ENCODE measurements around the gene HACE1.
"Not testable (repeated sequence)": the region's sequence is repeated elsewhere in the genome, so short reads cannot be mapped to it uniquely, and the experiment has no call there.

Gene HACE1

DNA sequence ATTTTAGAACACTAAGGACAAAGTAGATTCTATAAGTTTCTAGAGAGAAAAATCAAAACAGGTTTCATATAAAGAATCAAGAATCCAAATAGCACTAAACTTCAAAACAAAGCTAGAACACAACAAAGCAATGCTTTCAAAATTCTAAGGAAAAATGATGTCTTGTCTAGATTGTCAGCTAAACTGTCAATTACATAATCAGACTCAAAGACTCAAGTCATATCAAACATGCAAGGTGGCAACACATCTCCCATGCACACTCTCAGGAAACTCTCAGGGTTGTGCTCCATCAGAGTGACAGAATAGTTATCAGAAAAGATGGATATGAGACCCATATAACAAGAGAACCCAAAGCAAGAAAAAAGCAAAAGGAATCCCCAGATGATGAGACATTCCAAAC lies 23.9 kb downstream of the HACE1 start:
- Histone ChIP-seq H3K4me2 (no peak overlapping the region), H3K9me3 (replicated peaks in 1 of 11) (no peaks in the 10 kb centered on the region), H3K27ac (no peak overlapping the region), H3K4me3 (no peak overlapping the region), H3K27me3 (no peaks in the 10 kb centered on the region), H3K36me3 (peaks cover 21 to 83% (median 51%) of the 10 kb centered on the region in 11 experiments), H3K9ac (no peak overlapping the region), H4K20me1 (no peaks in the 10 kb centered on the region), H3K4me1 (no peaks in the 10 kb centered on the region)
- no peak for TF ChIP-seq Cebpa-rat (IDR thresholded peaks at IDR 0.05)

DNA sequence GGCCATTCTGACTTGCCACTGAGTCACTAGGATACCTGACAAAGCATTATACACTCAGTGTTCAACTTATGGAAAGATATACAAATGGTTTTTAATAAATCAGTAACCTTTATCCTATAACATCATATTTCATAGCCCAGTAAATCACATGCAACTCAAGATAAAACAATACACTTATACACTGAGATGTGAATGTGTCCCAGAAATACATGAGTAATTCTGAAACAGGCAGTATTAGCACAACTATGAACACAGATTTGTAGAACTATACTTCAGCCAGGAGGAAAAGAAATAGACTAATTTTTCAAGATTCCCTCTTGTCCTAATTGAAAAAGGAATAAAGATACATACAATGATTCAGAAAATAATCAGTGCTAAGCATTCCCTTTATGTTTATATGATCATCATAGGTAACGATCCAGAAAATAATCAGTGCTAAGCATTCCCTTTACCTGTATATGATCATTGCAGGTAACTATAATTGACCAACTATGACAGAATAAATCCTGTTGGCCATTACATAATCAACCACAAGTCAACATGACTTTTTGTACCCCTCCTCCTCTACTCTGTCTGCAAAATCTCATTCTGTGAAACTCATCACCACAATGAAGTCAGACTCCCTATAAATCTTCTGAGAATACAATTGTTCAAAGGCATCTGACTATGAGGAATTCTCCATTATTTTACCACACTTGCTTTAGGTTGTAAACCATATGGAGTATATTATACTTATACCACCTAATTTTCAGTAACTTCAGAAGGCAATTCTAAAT lies 30.3 kb downstream of the HACE1 start:
- no peak overlapping the region for H3K4me2 ChIP-seq
- no peak for TF ChIP-seq Cebpa-rat (IDR thresholded peaks at IDR 0.05)
- no peaks in the 10 kb centered on the region for H3K27me3 ChIP-seq
- no peak overlapping the region for H3K27ac ChIP-seq
- H3K4me1 ChIP-seq = no peaks in the 10 kb centered on the region
- H3K9ac ChIP-seq = no peak overlapping the region
- peaks cover 9 to 21% (median 13%) of the 10 kb centered on the region in 11 experiments; a peak in 20 of 22 replicates for H3K9me3 ChIP-seq (replicated peaks in 1 of 11)
- H4K20me1 ChIP-seq = no peaks in the 10 kb centered on the region
- peaks cover 32 to 58% (median 48%) of the 10 kb centered on the region in 11 experiments; a peak in 21 of 22 replicates for H3K36me3 ChIP-seq
- H3K4me3 ChIP-seq = no peak overlapping the region

DNA sequence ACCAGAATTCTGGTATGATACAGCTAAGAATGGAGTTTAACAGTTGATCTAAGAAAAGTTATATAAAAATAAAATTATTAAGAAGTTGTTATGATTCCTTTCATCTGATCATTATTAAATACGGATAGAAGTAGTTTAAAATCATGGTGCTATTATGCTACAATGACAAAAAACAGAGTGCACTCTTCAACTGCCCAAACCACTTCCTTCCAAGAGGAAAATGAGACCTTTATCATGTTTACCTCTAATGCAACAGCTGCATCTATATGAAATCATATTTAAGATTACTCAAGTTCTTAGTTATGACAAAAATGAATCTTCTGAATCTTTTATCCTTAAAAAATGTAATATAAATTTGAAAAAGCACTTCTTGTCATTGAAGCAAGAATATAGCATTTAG lies 31.2 kb downstream of the HACE1 start:
- Histone ChIP-seq H3K4me2 (no peak overlapping the region), H3K9me3 (replicated peaks in 1 of 11) (peaks cover 9 to 21% (median 13%) of the 10 kb centered on the region in 11 experiments; a peak in 20 of 22 replicates), H3K27ac (no peak overlapping the region), H3K9ac (no peak overlapping the region), H3K4me3 (no peak overlapping the region), H3K4me1 (no peaks in the 10 kb centered on the region), H3K27me3 (no peaks in the 10 kb centered on the region), H3K36me3 (peaks cover 28 to 59% (median 41%) of the 10 kb centered on the region in 11 experiments; a peak in 21 of 22 replicates), H4K20me1 (no peaks in the 10 kb centered on the region)
- no peak for TF ChIP-seq Cebpa-rat (IDR thresholded peaks at IDR 0.05)

DNA sequence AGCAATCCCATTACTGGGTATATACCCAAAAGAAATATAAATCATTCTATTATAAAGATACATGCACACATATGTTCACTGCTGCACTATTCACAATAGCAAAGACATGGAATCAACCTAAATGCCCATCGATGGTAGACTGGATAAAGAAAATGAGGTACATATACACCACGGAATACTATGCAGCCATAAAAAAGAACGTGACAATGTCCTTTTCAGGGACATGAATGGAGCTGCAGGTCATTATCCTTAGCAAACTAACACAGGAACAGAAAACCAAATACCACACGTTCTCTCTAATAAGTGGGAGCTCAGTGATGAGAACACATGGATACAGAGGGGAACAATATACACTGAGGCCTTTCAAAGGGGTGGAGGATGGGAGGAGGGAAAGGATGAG lies 38.9 kb downstream of the HACE1 start:
- not testable (repeated sequence) for H3K4me2 ChIP-seq, H3K27ac ChIP-seq, H3K9ac ChIP-seq, H3K27me3 ChIP-seq, H3K4me3 ChIP-seq, H3K4me1 ChIP-seq, H4K20me1 ChIP-seq
- H3K36me3 ChIP-seq = peaks cover 17 to 74% (median 39%) of the 10 kb centered on the region in 11 experiments; a peak in 21 of 22 replicates
- peaks cover 9 to 27% (median 17%) of the 10 kb centered on the region in 11 experiments; a peak in 20 of 22 replicates for H3K9me3 ChIP-seq (replicated peaks in 1 of 11)

DNA sequence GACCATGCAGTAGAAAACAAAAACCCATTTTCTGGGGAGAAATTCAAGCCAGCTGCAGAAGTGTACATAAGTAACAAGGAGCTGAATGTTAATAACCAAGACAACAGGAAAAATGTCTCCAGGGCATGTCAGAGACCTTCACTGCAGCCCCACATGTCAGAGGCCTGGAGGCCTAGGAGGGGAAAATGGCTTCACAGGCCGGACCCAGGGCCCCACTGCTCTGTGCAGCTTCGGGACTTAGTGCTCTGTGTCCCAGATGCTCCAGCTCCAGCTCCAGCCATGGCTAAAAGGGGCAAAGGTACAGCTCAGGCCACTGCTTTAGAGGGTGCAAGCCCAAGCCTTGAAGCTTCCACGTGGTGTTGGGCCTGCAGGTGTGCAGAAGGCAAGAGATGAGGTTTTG lies 43.6 kb downstream of the HACE1 start:
- no peaks in the 10 kb centered on the region for H4K20me1 ChIP-seq
- no peak overlapping the region for H3K4me3 ChIP-seq
- H3K9me3 ChIP-seq (replicated peaks in 1 of 11) = peaks cover 0 to 16% (median 6%) of the 10 kb centered on the region in 11 experiments; a peak in 13 of 22 replicates
- no peak overlapping the region for H3K27ac ChIP-seq
- TF ChIP-seq Cebpa-rat (IDR thresholded peaks at IDR 0.05) = no peak
- peaks cover 0 to 5% (median 0%) of the 10 kb centered on the region in 10 experiments; a peak in 2 of 20 replicates for H3K4me1 ChIP-seq
- H3K4me2 ChIP-seq = no peak overlapping the region
- H3K27me3 ChIP-seq = no peaks in the 10 kb centered on the region
- H3K9ac ChIP-seq = no peak overlapping the region
- H3K36me3 ChIP-seq = peaks cover 6 to 40% (median 17%) of the 10 kb centered on the region in 11 experiments; a peak in 18 of 22 replicates

DNA sequence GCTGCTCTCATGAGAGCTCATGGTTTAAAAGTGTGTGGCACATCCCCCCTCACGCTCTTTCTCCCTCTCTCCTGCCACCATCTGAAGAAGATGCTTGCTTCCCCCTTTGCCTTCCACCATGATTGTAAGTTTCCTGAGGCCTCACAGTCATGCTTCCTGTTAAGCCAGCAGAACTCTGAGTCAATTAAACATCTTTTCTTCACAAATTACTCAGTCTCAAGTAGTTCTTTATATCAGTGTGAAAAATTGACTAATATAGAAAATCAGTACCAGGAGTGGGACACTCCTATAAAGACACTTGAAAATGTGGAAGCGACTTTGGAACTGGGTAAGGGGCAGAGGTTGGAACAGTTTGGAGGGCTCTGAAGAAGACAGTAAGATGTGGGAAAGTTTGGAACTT lies 45.0 kb downstream of the HACE1 start:
- Histone ChIP-seq H3K4me1 (peaks cover 0 to 5% (median 0%) of the 10 kb centered on the region in 10 experiments; a peak in 2 of 20 replicates), H3K36me3 (peaks cover 0 to 28% (median 13%) of the 10 kb centered on the region in 11 experiments; a peak in 6 of 22 replicates), H3K9ac (no peak overlapping the region), H3K4me3 (no peak overlapping the region), H3K27ac (no peak overlapping the region), H3K4me2 (no peak overlapping the region), H3K9me3 (replicated peaks in 1 of 11) (peaks cover 0 to 5% (median 0%) of the 10 kb centered on the region in 11 experiments; a peak in 4 of 22 replicates), H4K20me1 (no peaks in the 10 kb centered on the region), H3K27me3 (no peaks in the 10 kb centered on the region)
- TF ChIP-seq Cebpa-rat (IDR thresholded peaks at IDR 0.05) = no peak

DNA sequence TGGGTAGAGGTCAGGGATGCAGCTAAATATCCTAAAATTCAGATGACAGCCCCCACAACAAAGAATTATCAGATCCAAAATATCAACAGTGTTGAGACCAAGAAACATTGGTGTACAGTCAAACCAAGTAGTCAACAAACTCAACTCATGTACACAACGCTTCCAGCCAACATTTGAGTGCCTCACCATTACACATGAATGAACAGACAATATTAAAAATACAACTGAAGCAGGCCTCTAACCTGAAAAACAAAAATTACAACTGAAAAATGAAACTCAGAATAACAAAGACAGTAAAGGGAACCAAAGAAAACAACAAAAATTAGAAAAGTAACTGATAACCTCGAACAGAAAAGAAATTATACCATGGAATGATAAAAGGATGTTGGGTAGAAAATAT lies 46.2 kb downstream of the HACE1 start:
- H4K20me1 ChIP-seq = no peaks in the 10 kb centered on the region
- H3K9me3 ChIP-seq (replicated peaks in 1 of 11) = 0 out of 22 replicates have a peak, but pooled peaks cover 0 to 5% (median 0%) of the 10 kb centered on the region in 11 experiments
- H3K36me3 ChIP-seq = peaks cover 0 to 21% (median 7%) of the 10 kb centered on the region in 11 experiments; a peak in 6 of 22 replicates
- H3K27me3 ChIP-seq = no peaks in the 10 kb centered on the region
- H3K9ac ChIP-seq = no peak overlapping the region
- no peak overlapping the region for H3K4me3 ChIP-seq
- TF ChIP-seq Cebpa-rat (IDR thresholded peaks at IDR 0.05) = no peak
- H3K4me2 ChIP-seq = no peak overlapping the region
- peaks cover 0 to 5% (median 0%) of the 10 kb centered on the region in 10 experiments; a peak in 2 of 20 replicates for H3K4me1 ChIP-seq
- H3K27ac ChIP-seq = no peak overlapping the region

DNA sequence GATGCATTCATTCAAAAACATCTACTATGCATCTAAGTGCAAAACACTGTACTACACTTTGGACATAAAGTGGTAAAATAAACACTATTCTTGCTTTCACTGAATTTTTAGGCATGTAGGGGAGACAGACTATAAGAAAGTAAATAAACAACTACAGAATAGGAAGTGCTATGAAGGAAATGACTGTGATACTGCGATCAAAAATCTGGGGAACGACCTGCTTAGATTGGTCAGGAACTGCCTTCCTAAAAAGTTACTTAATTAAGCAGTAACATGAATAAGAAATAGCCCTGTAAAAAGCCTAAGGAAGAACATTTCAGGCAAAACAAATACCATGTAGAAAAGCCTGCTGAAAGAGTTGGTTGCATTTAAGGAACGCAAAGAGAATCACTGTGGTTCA lies 50.6 kb downstream of the HACE1 start:
- Histone ChIP-seq H3K9me3 (replicated peaks in 1 of 11) (peaks cover 11 to 21% (median 18%) of the 10 kb centered on the region in 11 experiments; a peak in 21 of 22 replicates), H3K4me3 (no peak overlapping the region), H3K9ac (no peak overlapping the region), H3K27me3 (no peaks in the 10 kb centered on the region), H4K20me1 (no peaks in the 10 kb centered on the region), H3K4me1 (no peaks in the 10 kb centered on the region; a peak in 1 of 20 replicates), H3K27ac (no peak overlapping the region), H3K4me2 (no peak overlapping the region), H3K36me3 (peaks cover 11 to 23% (median 14%) of the 10 kb centered on the region in 11 experiments; a peak in 18 of 22 replicates)
- TF ChIP-seq Cebpa-rat (IDR thresholded peaks at IDR 0.05) = no peak

DNA sequence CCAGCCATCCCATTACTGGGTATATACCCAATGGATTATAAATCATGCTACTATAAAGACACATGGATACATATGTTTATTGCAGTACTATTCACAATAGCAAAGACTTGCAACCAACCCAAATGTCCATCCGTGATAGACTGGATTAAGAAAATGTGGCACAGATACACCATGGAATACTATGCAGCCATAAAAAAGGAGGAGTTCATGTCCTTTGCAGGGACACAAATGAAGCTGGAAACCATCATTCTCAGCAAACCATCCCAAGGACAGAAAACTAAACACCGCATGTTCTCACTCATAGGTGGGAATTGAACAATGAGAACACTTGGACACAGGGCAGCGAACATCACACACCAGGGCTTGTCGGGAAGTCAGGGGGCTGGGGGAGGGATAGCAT lies 54.4 kb downstream of the HACE1 start:
- H3K9ac ChIP-seq, H4K20me1 ChIP-seq, H3K4me2 ChIP-seq, H3K4me1 ChIP-seq, H3K4me3 ChIP-seq, H3K27ac ChIP-seq, H3K27me3 ChIP-seq: not testable (repeated sequence)
- peaks cover 9 to 34% (median 18%) of the 10 kb centered on the region in 11 experiments; a peak in 20 of 22 replicates for H3K36me3 ChIP-seq
- H3K9me3 ChIP-seq (replicated peaks in 1 of 11) = peaks cover 13 to 42% (median 26%) of the 10 kb centered on the region in 11 experiments; a peak in 21 of 22 replicates
